Fibroblast of mammary gland (primary cell): ENCODE data around the gene RASSF5.

Source experiments
- DNase-seq: peaks from one replicate; pipeline ENCODE4 v3.0.0-alpha.2; 2010; ENCODE audit warnings: low read depth
- H3K4me3 ChIP-seq: 2 replicates; pipeline ENCODE4 v1.5.1; 2011; ENCODE audit warnings: low read depth, mild to moderate bottlenecking, low read length, moderate library complexity; ENCODE audit not compliant: control insufficient read depth
- CTCF ChIP-seq: conservative IDR thresholded peaks from 2 replicates; pipeline ENCODE4 v1.5.1; 2011; ENCODE audit warnings: low read depth, low read length, inconsistent platforms; ENCODE audit not compliant: control insufficient read depth, insufficient read depth

RASSF5 gene

GRCh38 chr1:206563367-206564207 is 56.3 kb downstream of the RASSF5 start:
- H3K4me3 ChIP-seq = no peak overlapping the region
- DNase-seq = no peak
- no peak for TF ChIP-seq CTCF

- H3K4me3 ChIP-seq = no peak overlapping the region
- DNase-seq = no peak
- no peak for TF ChIP-seq CTCF
Observed at GRCh38 chr1:206565995-206566394, 58.7 kb downstream of the RASSF5 start.

GRCh38 chr1:206566999-206567398 is 59.7 kb downstream of the RASSF5 start:
- TF ChIP-seq CTCF = no peak
- no peak for DNase-seq
- H3K4me3 ChIP-seq = no peak overlapping the region

- DNase-seq = peak; percentile 59
- no peak for TF ChIP-seq CTCF
- no peak overlapping the region for H3K4me3 ChIP-seq
Observed at GRCh38 chr1:206568256-206568655, 60.9 kb downstream of the RASSF5 start.

GRCh38 chr1:206568779-206569352 is 61.5 kb downstream of the RASSF5 start:
- DNase-seq = no peak

GRCh38 chr1:206569556-206569955 is 62.2 kb downstream of the RASSF5 start:
- no peak for DNase-seq
- TF ChIP-seq CTCF = no peak
- H3K4me3 ChIP-seq = no peak overlapping the region

More at GRCh38 chr1:206568779-206569352, 61.5 kb downstream of the RASSF5 start:
- TF ChIP-seq CTCF = no peak
- no peak overlapping the region for H3K4me3 ChIP-seq

GRCh38 chr1:206570529-206570928 is 63.2 kb downstream of the RASSF5 start:
- no peak for TF ChIP-seq CTCF
- H3K4me3 ChIP-seq = no peak overlapping the region
- DNase-seq = no peak
